Tibial nerve (tissue), 3 donors: ENCODE data around the gene SLC5A3.

Experiments used
- CTCF ChIP-seq, 5 experiments: fragments of 200-600 bp in 3 of 5; fragments of 450-650 bp in 2 of 5; sonication (generic) in 3 of 5; IDR thresholded peaks; one replicate each; pipeline ENCODE4 v1.5.1; 2016 to 2019; ENCODE audit warnings: antibody characterized with exemption in 5 of 5, mild to moderate bottlenecking in 3 of 5, moderate library complexity in 2 of 5
- POLR2A ChIP-seq, 2 donors: fragments of 450-650 bp; IDR thresholded peaks; one replicate each; pipeline ENCODE4 v1.6.1; 2017; ENCODE audit warnings: antibody characterized with exemption in 2 of 2, mild to moderate bottlenecking in 2 of 2, moderate library complexity in 2 of 2

- TF ChIP-seq CTCF (IDR thresholded peaks at IDR 0.05) (no peak), POLR2A (IDR thresholded peaks at IDR 0.05) (no peak)
These were observed 438 bp downstream of the SLC5A3 start for GRCh38 chr21:34073749-34074282.
